ENCODE data around the gene TENM3.
"Not testable (repeated sequence)": the region's sequence is repeated elsewhere in the genome, so short reads cannot be mapped to it uniquely, and the experiment has no call there.

The TENM3 gene

DNA sequence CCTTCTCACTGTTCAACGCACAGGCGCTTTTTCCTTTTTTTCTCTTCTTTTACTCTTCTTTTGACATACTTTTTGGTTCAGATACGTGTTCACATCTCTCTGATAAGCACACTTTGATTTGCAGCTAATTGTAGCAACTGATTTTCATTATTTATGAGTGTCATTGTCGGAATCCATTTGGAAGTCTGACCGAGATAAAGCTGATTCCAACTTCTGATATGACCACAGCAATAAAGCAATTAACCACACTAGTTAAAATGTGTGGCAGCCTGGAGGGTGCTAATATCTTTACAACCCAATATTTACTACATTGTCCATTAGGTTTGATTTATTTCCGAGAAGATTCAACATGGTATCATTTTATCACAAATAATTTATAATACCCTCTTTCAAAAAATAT lies 101.8 kb downstream of the TENM3 start:
- DNase-seq: no peak

DNA sequence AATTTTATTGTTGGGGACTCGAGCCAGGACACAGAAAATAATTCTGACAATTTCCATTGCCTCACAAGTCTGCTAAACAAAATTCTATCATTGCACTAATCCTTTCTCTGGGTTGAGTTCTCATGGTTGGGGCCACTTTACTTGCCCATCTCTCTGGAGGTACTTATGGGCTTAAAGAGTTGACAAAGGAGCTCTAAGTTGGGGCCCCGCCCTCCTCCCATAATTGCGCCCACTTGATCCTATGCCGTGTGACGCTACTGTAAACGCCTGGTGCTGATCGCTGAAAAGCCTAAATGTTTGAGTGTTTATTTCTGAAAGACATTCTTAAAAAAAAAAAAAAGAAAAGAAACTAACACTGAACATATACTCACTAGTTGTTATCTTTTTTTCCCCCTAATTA lies 103.0 kb downstream of the TENM3 start:
- DNase-seq: no peak

DNA sequence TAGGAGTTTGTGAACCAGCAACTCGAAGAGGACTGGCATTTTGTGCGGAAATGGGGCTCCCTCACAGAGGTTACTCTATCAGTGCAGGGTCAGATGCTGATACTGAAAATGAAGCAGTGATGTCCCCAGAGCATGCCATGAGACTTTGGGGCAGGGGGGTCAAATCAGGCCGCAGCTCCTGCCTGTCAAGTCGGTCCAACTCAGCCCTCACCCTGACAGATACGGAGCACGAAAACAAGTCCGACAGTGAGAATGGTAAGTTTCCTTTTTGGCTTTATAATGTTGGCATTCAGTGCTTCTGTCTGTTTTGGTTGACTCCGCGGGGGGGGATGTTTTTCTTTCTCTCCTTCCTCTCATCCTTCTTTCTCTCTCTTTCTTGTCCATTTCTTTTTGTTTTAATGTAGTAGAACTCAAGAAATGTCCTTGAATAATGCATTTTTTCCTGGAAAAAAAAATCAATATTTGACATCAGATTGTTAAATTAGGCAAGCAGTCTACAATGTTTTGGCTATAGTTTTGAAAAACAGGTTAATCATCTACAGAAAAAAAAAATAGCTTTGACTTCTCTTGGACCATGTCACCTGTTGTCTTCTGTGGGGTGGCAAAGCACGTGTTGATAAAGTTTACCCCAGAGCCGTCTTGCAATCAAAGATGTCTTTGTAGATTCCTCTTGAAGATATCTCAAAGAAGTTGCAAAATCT lies 103.6 kb downstream of the TENM3 start:
- DNase-seq: no peak

DNA sequence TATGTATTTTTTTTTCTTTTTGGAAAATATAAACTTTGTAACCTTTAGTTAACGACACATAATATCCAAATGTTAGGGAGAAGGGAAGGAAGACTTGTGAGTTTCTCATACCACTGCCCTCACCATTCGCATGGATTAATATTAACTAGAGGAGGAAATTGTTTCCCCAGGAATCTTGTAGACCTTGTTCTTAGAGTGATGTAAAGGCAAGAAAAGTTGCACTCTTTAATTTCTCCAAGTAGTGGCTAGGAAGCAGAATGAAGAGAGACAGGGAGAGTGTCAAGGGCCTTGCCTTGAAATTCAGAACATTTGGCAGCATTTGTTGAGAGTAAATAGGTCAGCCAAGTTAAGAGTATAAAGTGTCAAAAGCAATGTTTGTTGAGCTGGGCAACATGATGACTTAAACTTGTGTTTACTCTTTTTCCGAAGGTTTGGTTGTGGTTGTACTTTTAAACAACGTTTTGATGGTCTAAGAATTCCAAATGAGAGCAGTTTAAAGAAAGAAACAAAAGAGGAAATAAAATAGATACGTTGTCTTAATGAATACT lies 105.7 kb downstream of the TENM3 start:
- no peak for DNase-seq

DNA sequence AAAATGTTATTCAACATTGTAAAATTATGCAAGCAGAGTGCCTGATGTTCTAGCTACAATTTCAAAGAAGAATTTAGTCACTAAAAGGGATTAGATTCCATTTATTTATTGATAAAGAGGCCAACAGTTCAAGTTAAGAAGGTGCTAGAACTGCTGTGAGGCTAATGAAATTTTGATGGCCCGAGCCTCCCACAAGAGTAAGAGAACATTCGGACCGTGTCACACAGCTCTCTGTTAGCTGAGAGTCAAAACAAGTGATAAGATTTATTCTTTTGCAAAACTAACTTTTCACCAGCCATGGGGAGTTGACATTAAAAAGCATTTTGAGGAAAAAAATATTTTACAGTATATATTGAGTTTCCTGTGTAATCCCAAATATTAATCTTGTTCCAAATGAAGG lies 106.8 kb downstream of the TENM3 start:
- DNase-seq: no peak

DNA sequence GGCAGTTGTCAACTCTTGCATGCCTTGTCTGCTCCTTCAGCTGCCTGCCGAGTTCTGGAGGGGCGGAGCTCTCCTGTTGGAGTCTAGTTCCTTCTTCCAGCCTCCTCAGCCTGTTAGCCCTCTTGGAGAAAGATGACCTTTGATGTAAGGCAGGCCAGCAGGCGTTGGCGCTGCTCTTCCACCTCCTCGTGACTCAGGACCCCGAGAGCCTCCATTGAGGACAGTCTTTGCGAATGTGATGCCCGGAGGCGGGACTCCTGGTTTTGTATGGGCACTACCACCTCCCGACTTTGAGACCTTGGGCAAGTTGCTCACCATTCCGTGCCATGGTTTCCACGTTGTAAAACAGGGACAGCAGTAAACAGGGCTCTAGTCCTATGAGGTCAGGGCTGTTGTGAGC lies 108.3 kb downstream of the TENM3 start:
- no peak for DNase-seq

DNA sequence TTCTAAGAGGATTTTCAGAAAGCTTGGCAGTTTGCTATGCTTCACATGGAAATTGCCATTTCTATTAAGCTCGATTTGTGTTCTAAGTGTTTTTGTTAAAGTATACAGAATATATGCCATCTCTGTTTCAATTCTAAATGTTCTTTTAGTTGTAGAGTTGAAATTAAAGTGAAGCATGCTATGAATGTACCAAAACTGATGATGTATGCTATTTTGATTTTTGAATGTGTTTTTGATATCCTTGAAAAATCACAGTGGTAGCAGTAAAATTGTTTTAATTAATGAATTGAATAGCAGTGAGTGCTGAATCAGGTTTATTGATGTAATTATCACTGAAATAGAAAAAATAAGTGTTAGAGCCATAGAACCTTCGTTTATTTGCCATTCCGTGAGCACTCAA lies 110.9 kb downstream of the TENM3 start:
- DNase-seq: no peak

DNA sequence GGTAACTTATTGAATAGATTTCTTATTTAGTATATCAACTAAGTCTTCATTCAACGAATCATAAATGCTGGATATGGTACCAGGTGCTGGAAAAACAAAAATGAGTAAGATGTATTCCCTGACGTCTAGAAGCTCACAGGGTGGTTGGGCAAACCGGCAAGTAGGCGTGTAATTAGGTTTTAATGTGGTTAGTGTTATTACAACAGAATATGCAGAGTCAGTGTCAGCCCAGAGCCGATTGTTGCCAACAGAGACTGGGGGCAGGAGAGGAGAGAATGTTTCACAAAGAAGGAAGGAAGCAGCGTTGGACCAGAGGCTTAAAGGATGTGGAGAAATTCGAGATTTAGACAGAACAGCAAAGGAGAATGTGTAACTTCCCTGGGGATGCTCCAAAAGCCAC lies 111.7 kb downstream of the TENM3 start:
- no peak for DNase-seq

DNA sequence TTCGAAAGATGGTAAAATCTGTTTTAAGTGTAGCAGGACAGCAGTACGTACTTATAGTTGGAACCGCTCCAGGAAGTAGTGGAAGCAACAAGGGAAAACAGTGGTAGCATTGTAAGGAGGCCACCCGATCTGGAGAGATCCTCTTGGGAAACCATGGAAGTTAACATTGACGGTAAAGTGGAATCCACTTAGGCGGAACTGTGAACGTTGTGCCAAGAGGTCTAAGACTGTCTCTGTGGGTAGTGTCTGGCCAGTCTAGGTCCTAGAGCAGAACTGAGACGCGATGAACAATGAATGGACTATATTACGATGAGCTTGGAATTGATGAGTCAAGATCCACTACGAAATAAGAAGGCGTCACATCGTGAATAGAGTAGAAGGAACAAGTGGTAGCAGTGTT lies 124.0 kb downstream of the TENM3 start:
- no peak for DNase-seq

DNA sequence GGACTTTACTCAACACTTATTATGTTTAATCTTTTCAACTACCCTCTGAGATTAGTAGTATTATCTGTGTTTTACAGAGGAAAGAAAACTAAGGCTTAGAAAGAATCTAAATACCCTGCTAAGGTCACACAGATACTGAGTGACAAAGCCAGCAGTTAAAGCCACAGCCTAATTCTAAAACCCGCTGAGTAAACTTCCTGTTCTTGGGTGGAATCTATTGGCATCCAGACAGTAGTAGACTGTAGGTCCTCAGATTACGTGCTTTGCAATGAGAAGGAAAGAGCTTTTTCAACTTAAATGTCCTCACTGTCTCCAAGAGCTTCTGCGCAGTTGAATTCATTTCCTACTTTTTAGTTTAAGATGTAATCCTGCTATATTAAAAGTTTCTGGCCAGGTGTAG lies 126.0 kb downstream of the TENM3 start:
- DNase-seq: no peak

DNA sequence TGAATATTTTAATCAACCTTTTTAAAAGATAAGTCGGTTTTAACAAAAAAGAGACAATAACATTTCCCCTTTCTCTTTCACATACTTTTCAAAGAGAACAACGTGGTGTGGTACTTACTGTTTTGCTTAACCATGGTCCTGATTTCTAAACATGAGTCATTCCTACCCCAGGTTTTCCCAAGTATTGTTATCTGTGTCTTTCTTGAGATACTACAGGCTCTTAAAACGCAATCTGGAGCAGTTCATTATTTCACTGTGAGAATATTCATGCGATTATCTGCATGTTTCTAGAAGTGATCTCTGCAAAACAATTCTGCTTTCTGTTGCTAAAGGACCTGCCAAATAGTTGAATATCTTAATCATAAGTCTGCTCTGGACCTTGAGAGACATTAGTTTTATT lies 127.3 kb downstream of the TENM3 start:
- DNase-seq: no peak

DNA sequence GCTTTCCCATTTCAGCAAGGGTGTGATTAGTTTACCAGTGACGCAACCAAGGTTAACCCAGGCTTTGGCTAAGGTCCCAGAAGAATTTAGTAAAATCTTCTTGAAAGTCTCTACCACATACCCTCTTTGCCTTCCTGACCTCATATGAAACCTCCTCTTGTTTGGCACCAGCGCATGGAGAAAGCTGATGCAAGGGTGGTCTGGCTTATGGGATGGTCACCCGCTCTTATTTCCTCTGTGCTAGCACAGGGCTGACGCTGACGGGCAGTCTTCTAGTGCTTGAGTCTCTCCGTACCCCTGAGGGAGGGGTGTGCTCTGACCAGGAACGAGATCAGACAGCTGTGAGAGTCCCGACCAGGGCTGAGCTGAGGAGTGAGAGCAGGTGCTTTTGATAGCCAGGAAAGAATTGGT lies 137.6 kb downstream of the TENM3 start:
- no peak for DNase-seq

DNA sequence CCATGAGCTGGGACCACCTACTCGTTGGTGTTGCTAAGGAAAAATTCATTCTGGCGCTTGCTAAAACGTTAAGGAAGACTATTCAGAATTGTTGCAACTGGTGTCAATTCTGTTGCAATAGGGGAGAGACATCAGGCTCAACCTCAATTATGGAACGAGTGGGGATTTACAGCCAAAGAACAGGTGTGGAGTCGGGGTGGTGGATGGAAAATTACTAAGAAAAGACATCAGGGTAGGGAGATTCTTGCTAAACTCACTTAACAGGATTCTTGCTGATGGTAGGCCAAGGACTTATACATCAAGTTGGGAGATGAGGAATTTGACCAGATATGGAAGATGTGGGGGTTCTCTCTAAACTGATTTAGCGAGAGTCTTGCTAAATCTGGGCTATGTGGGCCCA lies 139.7 kb downstream of the TENM3 start:
- DNase-seq: no peak

DNA sequence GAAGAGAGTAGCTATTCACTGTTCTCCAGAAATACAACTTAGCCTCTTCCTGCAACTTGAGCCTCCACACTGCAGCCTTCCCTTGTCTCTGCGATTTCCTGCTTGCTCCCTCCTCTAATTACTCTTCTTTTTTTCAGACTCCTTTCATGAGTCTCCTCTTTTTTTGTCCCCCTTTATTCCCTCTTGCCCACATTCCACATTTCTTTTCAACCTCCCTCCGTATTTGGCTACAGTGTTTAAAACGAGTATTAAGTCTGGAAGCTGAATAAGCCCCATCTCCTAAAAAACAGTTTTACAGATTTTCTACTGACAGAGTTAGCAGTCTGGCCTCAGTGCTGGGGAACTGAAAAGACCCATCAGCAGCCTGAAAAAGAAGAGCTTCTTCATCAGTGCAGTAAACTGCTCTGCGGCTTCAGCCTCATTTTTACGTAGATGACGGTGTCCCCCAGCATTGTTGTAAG lies 141.5 kb downstream of the TENM3 start:
- DNase-seq: no peak

DNA sequence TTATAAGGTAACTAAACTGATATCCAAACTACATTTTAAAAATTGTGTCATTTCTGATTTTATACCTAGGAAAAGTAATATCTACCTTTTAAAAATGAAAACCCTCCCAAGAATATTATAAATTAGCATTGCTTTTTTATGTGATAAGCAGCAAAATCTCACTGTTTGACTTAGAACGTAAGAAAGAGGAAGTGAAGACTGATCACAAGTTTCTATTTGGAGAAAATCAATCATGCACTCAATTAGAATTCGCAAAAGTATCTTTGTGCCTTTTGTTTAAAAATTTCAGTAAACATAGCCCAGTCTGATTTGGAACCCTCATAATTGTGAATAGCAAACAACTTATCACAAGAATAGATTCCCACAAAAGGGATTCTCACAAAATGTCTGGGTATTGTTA lies 142.7 kb downstream of the TENM3 start:
- DNase-seq: no peak

DNA sequence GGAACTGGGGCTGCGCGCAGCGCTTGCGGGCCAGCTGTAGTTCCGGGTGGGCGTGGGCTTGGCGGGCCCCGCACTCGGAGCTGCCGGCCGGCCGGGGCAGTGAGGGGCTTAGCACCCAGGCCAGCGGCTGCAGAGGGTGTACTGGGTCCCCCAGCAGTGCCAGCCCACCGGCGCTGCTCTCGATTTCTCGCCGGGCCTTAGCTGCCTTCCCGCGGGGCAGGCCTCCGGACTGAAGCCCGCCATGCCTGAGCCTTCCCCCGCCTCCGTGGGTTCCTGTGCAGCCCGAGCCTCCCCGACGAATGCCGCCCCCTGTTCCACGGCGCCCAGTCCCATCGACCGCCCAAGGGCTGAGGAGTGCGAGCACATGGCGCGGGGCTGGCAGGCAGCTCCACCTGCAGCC lies 143.4 kb downstream of the TENM3 start:
- DNase-seq: not testable (repeated sequence)

DNA sequence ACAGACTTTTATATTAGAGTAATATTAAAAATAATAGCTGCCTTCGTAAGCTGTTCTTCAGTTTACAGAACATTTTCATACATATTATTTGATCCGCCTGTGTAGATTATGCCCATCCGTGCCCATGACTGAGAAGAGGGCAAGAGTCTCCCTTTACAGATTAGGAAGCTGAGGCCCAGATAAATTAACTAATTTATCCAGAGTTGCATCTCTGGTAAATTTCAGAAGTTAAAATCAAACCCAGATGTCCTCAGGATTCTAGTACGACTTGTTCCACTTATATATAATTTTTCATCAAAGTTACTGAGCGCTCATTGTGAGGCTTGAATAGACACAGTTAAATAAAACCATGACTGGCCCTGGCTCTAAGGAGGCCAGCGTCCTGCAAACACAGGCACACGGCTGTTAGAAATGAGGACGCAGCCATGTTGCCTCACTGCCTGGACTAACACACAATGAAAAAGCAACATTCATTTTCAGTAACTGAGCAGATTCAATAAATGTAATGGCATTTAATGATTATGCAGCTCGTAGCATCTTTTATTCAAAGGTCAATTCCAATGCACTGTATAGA lies 148.0 kb downstream of the TENM3 start:
- no peak for DNase-seq

DNA sequence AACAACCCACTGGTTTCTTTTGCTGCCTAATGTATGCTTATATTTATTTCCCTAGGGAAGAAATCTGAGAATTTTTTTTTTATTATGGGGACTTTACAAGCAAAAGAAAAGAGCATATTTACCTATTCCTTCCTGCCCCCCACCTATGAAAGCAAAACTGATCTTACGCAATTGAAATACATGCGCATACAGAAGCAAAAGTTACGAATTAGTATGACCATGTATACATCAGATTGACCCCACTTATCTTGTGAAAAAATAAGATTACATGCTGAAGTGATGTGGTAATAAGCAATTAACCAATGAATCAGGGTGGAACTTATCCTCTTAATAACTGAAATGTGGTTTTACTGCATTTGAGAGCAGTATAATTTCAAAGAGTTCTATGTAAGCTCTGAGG lies 151.0 kb downstream of the TENM3 start:
- DNase-seq: no peak

DNA sequence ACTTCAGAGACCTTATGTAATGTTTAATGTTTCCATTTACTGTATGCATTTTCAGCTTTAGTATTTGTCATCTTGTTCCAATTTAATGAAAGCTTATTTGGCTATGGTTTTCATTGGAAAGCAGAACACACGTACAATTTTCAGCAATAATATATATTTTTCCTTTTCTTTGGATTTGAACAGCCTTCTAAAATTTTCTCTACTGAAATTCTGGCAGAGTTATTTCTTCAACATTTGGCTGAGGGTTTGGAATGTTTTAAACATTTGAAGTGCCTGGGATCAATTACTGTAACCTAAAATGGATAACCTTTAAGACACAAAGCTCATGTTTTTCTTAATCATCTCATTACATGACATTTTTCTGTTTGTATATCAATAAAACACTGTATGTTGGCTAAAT lies 156.9 kb downstream of the TENM3 start:
- no peak for DNase-seq

DNA sequence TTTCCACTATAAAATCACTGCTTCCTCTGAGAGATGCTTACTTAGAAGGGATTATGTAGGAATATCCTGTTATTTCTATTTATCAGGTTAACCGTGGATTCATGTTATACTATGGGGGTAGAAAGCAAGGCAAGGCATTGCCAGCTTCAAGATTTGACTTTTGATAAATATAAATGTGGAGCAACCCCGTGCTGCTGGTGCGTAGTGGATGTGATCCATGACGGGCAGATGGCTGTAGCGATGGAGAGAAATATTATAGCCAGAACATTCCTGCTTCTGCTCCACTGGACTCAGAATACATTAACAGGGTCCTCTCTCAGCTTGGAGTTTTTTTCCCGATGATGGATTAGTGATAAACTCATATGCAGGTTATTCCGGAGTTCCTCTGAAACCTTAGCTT lies 157.6 kb downstream of the TENM3 start:
- no peak for DNase-seq

DNA sequence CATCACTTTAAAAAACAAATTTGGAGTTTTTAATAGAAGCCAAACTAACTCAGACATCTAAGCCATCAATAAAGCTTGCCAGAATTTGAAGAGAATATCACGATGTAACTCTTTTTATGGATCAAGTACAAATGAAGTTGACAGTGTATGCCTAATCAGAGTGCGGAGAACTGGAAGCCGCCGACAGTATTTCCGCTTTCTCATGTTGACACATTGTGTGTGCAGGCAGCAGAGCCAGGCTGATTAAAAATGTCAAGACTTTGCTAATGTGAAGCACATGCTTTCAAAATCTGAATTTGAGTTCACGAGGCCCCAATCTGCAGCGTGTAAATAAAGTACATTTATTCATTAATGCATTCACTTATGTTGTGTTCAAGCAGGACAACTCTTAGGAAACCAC lies 161.2 kb downstream of the TENM3 start:
- no peak for DNase-seq

DNA sequence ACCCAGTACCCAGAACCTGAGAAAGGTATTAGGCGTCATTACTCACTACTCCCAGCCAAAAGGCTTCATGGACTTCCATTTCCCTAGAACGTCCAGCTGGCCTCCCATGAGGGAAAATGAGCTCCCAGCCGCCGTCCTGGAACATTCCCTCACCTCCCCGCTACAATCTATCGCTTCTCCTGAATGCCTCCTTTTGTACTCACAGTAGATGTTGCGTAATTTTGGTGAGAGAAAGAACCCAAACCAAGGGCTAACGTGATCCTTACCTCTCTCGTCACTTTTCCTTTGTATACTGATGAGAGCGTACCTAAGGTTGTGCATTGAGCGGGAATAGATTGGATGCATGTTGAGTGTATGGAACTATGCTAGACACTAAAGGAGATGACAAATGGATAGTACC lies 161.9 kb downstream of the TENM3 start:
- DNase-seq: no peak

DNA sequence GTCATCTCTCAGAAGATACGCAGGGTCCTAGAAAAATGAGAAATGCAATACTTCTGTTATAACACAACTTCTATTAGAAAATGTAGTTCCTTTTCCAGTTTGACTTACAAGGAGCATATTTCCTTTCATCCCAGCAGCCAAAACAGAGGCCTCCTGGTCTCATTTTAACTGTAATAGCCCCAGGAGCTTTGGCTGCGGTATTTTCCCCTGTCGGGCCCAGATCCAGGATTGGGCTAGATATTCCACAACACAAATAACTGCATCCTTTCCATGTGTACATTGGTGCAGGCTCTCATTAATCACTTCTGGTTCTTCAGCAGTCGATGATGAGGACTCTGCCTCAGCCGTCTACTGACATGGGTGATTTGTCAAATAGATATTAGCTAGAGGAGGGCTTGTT lies 166.1 kb downstream of the TENM3 start:
- no peak for DNase-seq

DNA sequence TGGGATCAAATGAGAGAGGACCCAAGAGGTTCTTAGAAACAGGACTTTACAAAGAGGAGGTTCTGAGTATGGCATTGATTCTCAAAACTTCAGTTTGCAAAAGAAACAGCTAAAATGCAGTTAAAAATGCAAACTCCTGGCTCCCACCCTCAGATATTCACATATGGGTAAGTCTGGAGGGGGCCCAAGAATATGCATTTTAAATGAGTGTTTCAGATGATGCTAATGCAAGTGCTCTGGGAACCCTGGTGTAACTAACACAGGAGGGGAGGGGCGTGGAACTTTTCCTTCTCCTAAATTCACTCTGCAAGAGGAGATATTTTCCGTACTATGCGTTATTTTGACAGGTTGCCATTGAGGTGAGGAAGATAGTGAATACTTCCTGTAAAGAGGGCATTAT lies 168.2 kb downstream of the TENM3 start:
- DNase-seq: no peak

DNA sequence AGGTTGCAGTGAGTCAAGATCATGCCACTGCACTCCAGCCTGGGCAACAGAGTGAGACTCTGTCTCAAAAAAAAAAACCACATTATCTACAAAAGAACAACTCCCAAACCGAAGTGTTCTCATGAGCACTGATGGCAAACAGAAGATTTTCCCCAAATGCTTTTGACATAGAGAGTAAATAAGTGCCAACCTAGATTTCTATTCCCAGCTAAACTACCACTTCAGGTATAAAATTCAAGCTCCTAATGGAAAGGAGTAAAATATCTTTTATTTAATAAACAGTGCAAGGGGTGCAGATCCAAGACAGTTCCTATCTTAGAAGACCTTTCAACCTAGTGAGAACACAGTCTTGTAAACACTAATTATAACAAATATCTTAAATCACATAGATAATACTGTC lies 170.3 kb downstream of the TENM3 start:
- no peak for DNase-seq

All from activated T-cell treated with anti-CD3 and anti-CD28 coated beads, Interleukin-2, amount 50 U/mL, for 48 hours (primary cell).